Endothelial cell of umbilical vein (primary cell): ENCODE measurements around the gene DENND4C.

Source experiments
- CTCF ChIP-seq, 2 donors: IDR thresholded peaks; 1 replicate in 1 of 2; 2 replicates in 1 of 2; pipeline ENCODE4 v1.5.1; 2011; ENCODE audit warnings: low read length in 2 of 2, mild to moderate bottlenecking in 2 of 2, moderate library complexity in 2 of 2, control low read depth in 1 of 2, inconsistent platforms in 1 of 2, low read depth in 1 of 2; ENCODE audit not compliant: insufficient read depth in 1 of 2; ENCODE audit errors: extremely low read depth in 1 of 2
- EZH2 ChIP-seq: IDR thresholded peaks from 2 replicates; pipeline ENCODE4 v1.6.1; 2012; ENCODE audit warnings: borderline replicate concordance, low read depth, mild to moderate bottlenecking, moderate library complexity, low read length, inconsistent platforms; ENCODE audit not compliant: severe bottlenecking
- POLR2A ChIP-seq: IDR thresholded peaks from 2 replicates; pipeline ENCODE4 v1.6.1; 2012; ENCODE audit warnings: low read depth, mild to moderate bottlenecking, control low read depth, low read length

- TF ChIP-seq POLR2A (no peak), CTCF (IDR thresholded peaks at IDR 0.05; ENCODE audit: extremely low read depth in 1 of 2, insufficient read depth in 1 of 2, low read depth in 1 of 2, low read length in 2 of 2) (no peak), EZH2 (no peak)
These were observed 128.2 kb downstream of the DENND4C start for GRCh38 chr9:19358701-19359100.
